HG03378 (cell line): ENCODE measurements around the gene EIF4H.
A peak's percentile ranks its signal among the peaks of the same experiment; 100 is the strongest.
"Not testable (repeated sequence)": the region's sequence is repeated elsewhere in the genome, so short reads cannot be mapped to it uniquely, and the experiment has no call there.

Experiments used
- ATAC-seq: cut with Tn5 transposase; IDR thresholded peaks from one replicate; pipeline ENCODE4 v1.9.1; 2021; ENCODE audit warnings: mild to moderate bottlenecking, moderate library complexity; ENCODE audit not compliant: unreplicated experiment

Gene EIF4H

GRCh38 chr7:74223711-74224510 lies 49.8 kb downstream of the EIF4H start:
- ATAC-seq, result no peak

DNA sequence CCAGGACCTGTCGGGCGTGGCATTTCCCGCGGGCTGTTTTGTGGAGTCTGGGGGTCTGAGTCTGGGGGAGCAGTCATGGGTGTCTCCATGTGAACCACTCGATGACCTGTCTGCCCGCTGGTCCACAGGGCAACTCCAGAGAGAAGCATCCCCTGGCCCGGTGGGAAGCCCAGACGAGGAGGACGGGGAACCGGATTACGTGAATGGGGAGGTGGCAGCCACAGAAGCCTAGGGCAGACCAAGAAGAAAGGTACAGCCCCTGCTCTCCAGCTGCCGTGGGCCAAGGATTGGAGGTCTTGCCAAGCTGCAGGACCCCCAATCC lies 50.3 kb downstream of the EIF4H start:
- no peak for ATAC-seq

- not testable (repeated sequence) for ATAC-seq
Measured at GRCh38 chr7:74224907-74225306, 50.8 kb downstream of the EIF4H start.

- no peak for ATAC-seq
Measured at GRCh38 chr7:74225400-74225799, 51.2 kb downstream of the EIF4H start.

GRCh38 chr7:74226633-74227032 lies 52.5 kb downstream of the EIF4H start:
- ATAC-seq, result no peak

DNA sequence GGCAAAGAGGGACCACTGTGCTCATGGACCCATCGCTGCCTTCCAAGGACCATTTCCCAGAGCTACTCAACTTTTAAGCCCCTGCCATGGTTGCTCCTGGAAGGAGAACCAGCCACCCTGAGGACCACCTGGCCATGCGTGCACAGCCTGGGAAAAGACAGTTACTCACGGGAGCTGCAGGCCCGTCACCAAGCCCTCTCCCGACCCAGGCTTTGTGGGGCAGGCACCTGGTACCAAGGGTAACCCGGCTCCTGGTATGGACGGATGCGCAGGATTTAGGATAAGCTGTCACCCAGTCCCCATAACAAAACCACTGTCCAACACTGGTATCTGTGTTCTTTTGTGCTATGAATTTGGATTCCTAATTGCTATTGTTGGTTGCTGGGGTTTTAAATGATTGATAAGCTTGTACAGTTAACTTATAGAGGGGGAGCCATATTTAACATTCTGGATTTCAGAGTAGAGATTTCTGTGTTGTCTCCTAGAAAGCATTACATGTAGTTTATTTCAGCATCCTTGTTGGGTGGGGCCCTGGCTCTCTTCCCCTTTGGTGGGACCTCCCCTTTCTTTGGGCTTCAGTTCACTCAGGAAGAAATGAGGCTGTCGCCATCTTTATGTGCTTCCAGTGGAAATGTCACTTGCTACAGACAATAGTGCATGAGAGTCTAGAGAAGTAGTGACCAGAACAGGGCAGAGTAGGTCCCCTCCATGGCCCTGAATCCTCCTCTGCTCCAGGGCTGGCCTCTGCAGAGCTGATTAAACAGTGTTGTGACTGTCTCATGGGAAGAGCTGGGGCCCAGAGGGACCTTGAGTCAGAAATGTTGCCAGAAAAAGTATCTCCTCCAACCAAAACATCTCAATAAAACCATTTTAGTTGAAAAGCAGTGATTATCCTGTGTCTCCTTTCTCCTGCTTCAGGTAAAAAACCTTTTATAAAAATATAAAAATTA lies 55.1 kb downstream of the EIF4H start:
- ATAC-seq, result no peak

GRCh38 chr7:74230446-74231231 lies 56.5 kb downstream of the EIF4H start:
- peak; percentile 40 for ATAC-seq

DNA sequence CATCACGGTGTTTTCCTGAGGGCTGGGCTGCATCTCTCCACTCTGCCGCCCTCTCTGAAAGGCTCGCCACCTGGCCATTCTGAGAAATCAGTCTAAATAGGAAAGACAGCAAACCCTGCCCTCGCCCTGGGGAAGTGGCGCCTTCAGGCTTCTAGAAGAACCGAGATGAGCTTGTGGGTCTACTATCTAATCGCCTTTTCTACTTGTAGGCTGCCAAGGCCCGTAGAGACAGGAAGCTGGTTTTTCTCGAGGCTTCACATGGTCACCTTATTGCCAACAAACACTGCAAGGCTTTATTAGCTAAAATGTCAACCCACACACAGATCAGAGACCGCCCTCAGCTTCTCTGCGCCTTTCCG lies 57.1 kb downstream of the EIF4H start:
- ATAC-seq, result peak; percentile 54

- no peak for ATAC-seq
Measured at GRCh38 chr7:74233655-74234285, 59.6 kb downstream of the EIF4H start.

GRCh38 chr7:74235518-74236268 lies 61.5 kb downstream of the EIF4H start:
- no peak for ATAC-seq

- ATAC-seq, result no peak
Measured at GRCh38 chr7:74236284-74236683, 62.1 kb downstream of the EIF4H start.

- no peak for ATAC-seq
Measured at GRCh38 chr7:74240482-74240881, 66.3 kb downstream of the EIF4H start.

GRCh38 chr7:74242122-74242443 lies 67.9 kb downstream of the EIF4H start:
- no peak for ATAC-seq

GRCh38 chr7:74246497-74246896 lies 72.3 kb downstream of the EIF4H start:
- no peak for ATAC-seq
